Stimulated activated naive CD4-positive, alpha-beta T cell treated with Interleukin-2 at 50 U/mL for 16 hours (primary cell): ENCODE data around the gene NID1.
"Not testable (repeated sequence)": the region's sequence is repeated elsewhere in the genome, so short reads cannot be mapped to it uniquely, and the experiment has no call there.

Experiments used
- DNase-seq: peaks from one replicate; lab custom pipeline; 2025; lab: John Stamatoyannopoulos, UW

The NID1 gene

GRCh38 chr1:236096660-236097482, 32.0 kb upstream of the NID1 start:
- DNase-seq: peak; percentile 88

- no peak for DNase-seq
Measured at GRCh38 chr1:236095705-236096520, 31.0 kb upstream of the NID1 start.

- DNase-seq: no peak
Measured at GRCh38 chr1:236092899-236093298, 28.0 kb upstream of the NID1 start.

- no peak for DNase-seq
Measured at GRCh38 chr1:236091933-236092318, 27.0 kb upstream of the NID1 start.

GRCh38 chr1:236090741-236091147, 25.9 kb upstream of the NID1 start:
- DNase-seq: no peak

GRCh38 chr1:236089046-236089773, 24.3 kb upstream of the NID1 start:
- no peak for DNase-seq

GRCh38 chr1:236086537-236086936, 21.6 kb upstream of the NID1 start:
- no peak for DNase-seq

GRCh38 chr1:236085545-236086159, 20.8 kb upstream of the NID1 start:
- DNase-seq: no peak

GRCh38 chr1:236084386-236084730, 19.5 kb upstream of the NID1 start:
- no peak for DNase-seq

- no peak for DNase-seq
Measured at GRCh38 chr1:236083650-236084385, 18.9 kb upstream of the NID1 start.

- DNase-seq: no peak
Measured at GRCh38 chr1:236082526-236082925, 17.6 kb upstream of the NID1 start.

- no peak for DNase-seq
Measured at GRCh38 chr1:236081546-236082227, 16.8 kb upstream of the NID1 start.

GRCh38 chr1:236079703-236080102, 14.8 kb upstream of the NID1 start:
- DNase-seq: no peak

GRCh38 chr1:236078993-236079392, 14.1 kb upstream of the NID1 start:
- DNase-seq: no peak

GRCh38 chr1:236078077-236078476, 13.2 kb upstream of the NID1 start:
- not testable (repeated sequence) for DNase-seq

- no peak for DNase-seq
Measured at GRCh38 chr1:236075848-236076247, 11.0 kb upstream of the NID1 start.

GRCh38 chr1:236073307-236073897, 8.5 kb upstream of the NID1 start:
- DNase-seq: no peak

- no peak for DNase-seq
Measured at GRCh38 chr1:236072001-236072400, 7.1 kb upstream of the NID1 start.

GRCh38 chr1:236070753-236071152, 5.9 kb upstream of the NID1 start:
- DNase-seq: no peak

GRCh38 chr1:236069796-236070195, 4.9 kb upstream of the NID1 start:
- DNase-seq: no peak
